K562 (cell line): ENCODE measurements around the gene TMSB4X. TPM values are rescaled to one million over a fixed set of nuclear protein-coding genes. Genes with fewer than 3 reads are reported as not detected.
A peak's percentile ranks its signal among the peaks of the same experiment; 100 is the strongest.

Experiments used
- CREB3 ChIP-seq: fragments of 450-650 bp; conservative IDR thresholded peaks from 2 replicates; pipeline ENCODE4 v1.6.1; 2016; ENCODE audit warnings: missing genetic modification characterization, low read depth, mild to moderate bottlenecking, missing compliant biosample characterization, moderate library complexity
- CREB3L1 ChIP-seq: fragments of 450-650 bp; IDR thresholded peaks from 2 replicates; pipeline ENCODE4 v1.6.1; 2014; ENCODE audit warnings: low read depth, mild to moderate bottlenecking, moderate library complexity, borderline replicate concordance
- GTF2B ChIP-seq: IDR thresholded peaks from 2 replicates; pipeline ENCODE4 v1.6.1; 2011; ENCODE audit not compliant: insufficient read length; ENCODE audit errors: extremely low read depth
- JUN ChIP-seq, 2 experiments: sonication (generic) in 1 of 2; formaldehyde crosslinking in 1 of 2; IDR thresholded peaks; 2 replicates each; pipeline versions ENCODE4 v1.6.1 to v1.8.0; 2012 to 2022; ENCODE audit warnings: borderline replicate concordance in 2 of 2, mild to moderate bottlenecking in 2 of 2, improper control_type of control experiment in 1 of 2, low read depth in 1 of 2, low read length in 1 of 2, missing genetic modification reagents in 1 of 2
- MAFG ChIP-seq: fragments of 450-650 bp; conservative IDR thresholded peaks from 2 replicates; pipeline ENCODE4 v1.6.1; 2016; ENCODE audit warnings: missing genetic modification characterization, missing compliant biosample characterization
- POLR2B ChIP-seq: fragments of 450-650 bp; IDR thresholded peaks from 2 replicates; pipeline ENCODE4 v1.6.1; 2018; ENCODE audit warnings: low read depth; ENCODE audit not compliant: partially characterized antibody
- RNF219 ChIP-seq: fragments of 250-450 bp; sonication (Bioruptor Pico); IDR thresholded peaks from 2 replicates; pipeline ENCODE4 v1.5.0; 2022; ENCODE audit warnings: mild to moderate bottlenecking
- SRSF3 ChIP-seq: fragments of 200-400 bp; formaldehyde crosslinking; IDR thresholded peaks from 2 replicates; pipeline ENCODE4 v1.6.1; 2016; ENCODE audit warnings: mild to moderate bottlenecking, low read length, moderate library complexity; ENCODE audit not compliant: insufficient read depth
- TEAD2 ChIP-seq: fragments of 450-650 bp; IDR thresholded peaks from 2 replicates; pipeline ENCODE4 v1.6.1; 2016; ENCODE audit warnings: missing genetic modification characterization, control low read depth, missing compliant biosample characterization
- ZNF57 ChIP-seq: fragments of 450-650 bp; formaldehyde crosslinking; IDR thresholded peaks from 2 replicates; pipeline ENCODE4 v1.4.0; 2020; ENCODE audit warnings: mild to moderate bottlenecking, moderate library complexity
- ZNF639 ChIP-seq, 2 experiments: fragments of 200-800 bp in 1 of 2; sonication (Bioruptor generic) in 1 of 2; sonication (generic) in 1 of 2; formaldehyde crosslinking in 1 of 2; IDR thresholded peaks in 1 of 2; conservative IDR thresholded peaks in 1 of 2; 2 replicates each; pipeline versions ENCODE4 v1.5.0 to v1.6.1; 2016 to 2020; ENCODE audit warnings: missing compliant biosample characterization in 1 of 2, missing genetic modification characterization in 1 of 2, missing genetic modification reagents in 1 of 2
- ZNF785 ChIP-seq: fragments of 250-450 bp; sonication (Bioruptor Pico); IDR thresholded peaks from 2 replicates; pipeline ENCODE4 v1.4.0; 2020; ENCODE audit warnings: mild to moderate bottlenecking
- polyA plus RNA-seq, 8 experiments: library from polyadenylated mRNA; depleted of rRNA in 4 of 8; stranded (reverse) in 5 of 8; unstranded in 3 of 8; fragments of >200 nt; fragmentation: Nextera tagmentation in 2 of 8; fragmentation: Illumina TruSeq in 1 of 8; extraction: Ambion mirVana in 2 of 8; extraction: Trizol in 1 of 8; gene quantifications; 2 replicates each; pipeline versions ENCODE4 v1.2.1 to v1.2.3, GENCODE V29; 2011 to 2014; ENCODE audit warnings: inconsistent platforms in 1 of 8, missing spikeins in 1 of 8
- total RNA-seq, 7 experiments: library from RNA; depleted of rRNA in 6 of 7; stranded (reverse); fragments of >200 nt in 6 of 7; fragmentation: Illumina TruSeq in 2 of 7; extraction: Trizol in 2 of 7; gene quantifications; 2 replicates each; pipeline versions ENCODE4 v1.2.1 to v1.2.3, GENCODE V29; 2011 to 2021; ENCODE audit warnings: low replicate concordance in 1 of 7

Gene TMSB4X
- total and polyA plus RNA-seq, 9 of the 15 experiments (the other 6 are each of a cell fraction or from before 2014, with no cell fraction given) = 1,035 to 2,035 (median 1,529) TPM

GRCh38 chrX:12955882-12956703 is 18.8 kb upstream of the TMSB4X start (continued):
- TF ChIP-seq GTF2B = no peak
- TF ChIP-seq CREB3L1 = peak; percentile 60; the same call in 1 of the 2 replicates
- TF ChIP-seq TEAD2 (tag) = peak; percentile 4; the same call in 1 of the 2 replicates
- TF ChIP-seq RNF219 (CRISPR knock-in tag) = peak; percentile 82; the same call in 1 of the 2 replicates
- peak; percentile 94 for TF ChIP-seq CREB3 (tag)
- TF ChIP-seq ZNF639 (CRISPR knock-in tag; conservative IDR thresholded peaks at IDR 0.05 in 1 of 2, IDR thresholded peaks at IDR 0.05 in 1 of 2) = peak in 1 of 2 experiments; percentile 87; a peak in 2 of 4 replicates
- TF ChIP-seq JUN (IDR thresholded peaks at IDR 0.05; ENCODE audit: borderline replicate concordance, low read depth, low read length) = peak; percentile 49; the same call in 1 of the 2 replicates
- TF ChIP-seq JUN (CRISPR knock-in tag; IDR thresholded peaks at IDR 0.05; ENCODE audit: borderline replicate concordance) = no peak
- no peak for TF ChIP-seq ZNF57 (CRISPR knock-in tag)
- TF ChIP-seq SRSF3 = no peak
- peak; percentile 12 for TF ChIP-seq POLR2B
- TF ChIP-seq ZNF785 (CRISPR knock-in tag) = no peak
- no peak for TF ChIP-seq MAFG (tag)
